HCT116 (cell line): Measurements from ENCODE around the gene LPCAT2. TPM values are rescaled to one million over a fixed set of nuclear protein-coding genes. Genes with fewer than 3 reads are reported as not detected.

Experiments
- ATAC-seq: fragments of 200-7000 bp; cut with Tn5 transposase; 2 replicates; pipeline ENCODE4 v1.9.1; 2020; ENCODE audit warnings: mild to moderate bottlenecking, moderate library complexity
- BruUV-seq: library from RNA; stranded (reverse); fragments of 400-500 nt; replicated peaks from 2 replicates; lab custom pipeline; 2021; lab: Mats Ljungman, UMichigan
- CTCF ChIA-PET: fragments of 300-600 bp; sonication (Branson Sonifier 250); formaldehyde crosslinking; loops from one replicate; lab custom pipeline; 2021; ENCODE audit warnings: antibody characterized with exemption; lab: Charles Lee
- POLR2A ChIA-PET: fragments of 300-600, 350-600 bp; sonication (Branson Sonifier 250); formaldehyde crosslinking; loops from one replicate; lab custom pipeline; 2021; ENCODE audit warnings: antibody characterized with exemption; lab: Charles Lee
- RAD21 ChIA-PET, 2 experiments: fragments of 300-600 bp; sonication (Branson Sonifier 250); formaldehyde crosslinking; loops; one replicate each; lab custom pipeline; 2023; ENCODE audit warnings: low total read pairs in 2 of 2; ENCODE audit not compliant: uncharacterized antibody in 2 of 2, unreplicated experiment in 2 of 2, low non-redundant PET in 1 of 2; lab: Charles Lee
- DNase-seq: peaks from one replicate; pipeline ENCODE4 v3.0.0-alpha.2; 2010; ENCODE audit warnings: low read depth, low spot score
- H2AFZ ChIP-seq: fragments of 200-600 bp; shearing (Covaris generic), sonication (generic); 2 replicates; pipeline ENCODE4 v1.6.1; 2017; ENCODE audit warnings: low read depth, mixed run types, mixed read lengths, antibody characterized with exemption, low read length; ENCODE audit not compliant: poor library complexity, severe bottlenecking
- H3K27ac ChIP-seq: 2 replicates; pipeline ENCODE4 v1.5.1; 2012; ENCODE audit warnings: low read depth, low read length
- H3K27me3 ChIP-seq: fragments of 200-600 bp; sonication (generic); 2 replicates; pipeline ENCODE4 v1.6.1; 2016; ENCODE audit warnings: mixed run types, low read length, mixed read lengths; ENCODE audit not compliant: insufficient read depth
- H3K36me3 ChIP-seq, 2 experiments: fragments of 200-500 bp in 1 of 2; fragments of 200-600 bp in 1 of 2; sonication (Bioruptor generic) in 1 of 2; sonication (generic) in 1 of 2; 2 replicates each; pipeline versions ENCODE4 v1.5.1 to v1.6.1; 2014 to 2016; ENCODE audit warnings: low read length in 2 of 2, inconsistent platforms in 1 of 2, mixed read lengths in 1 of 2, mixed run types in 1 of 2; ENCODE audit not compliant: insufficient read depth in 2 of 2, control insufficient read depth in 1 of 2
- H3K4me1 ChIP-seq, 2 experiments: fragments of 200-600 bp in 1 of 2; sonication (generic) in 1 of 2; 2 replicates each; pipeline versions ENCODE4 v1.5.1 to v1.6.1; 2012 to 2017; ENCODE audit warnings: low read length in 2 of 2, inconsistent platforms in 1 of 2, mild to moderate bottlenecking in 1 of 2, mixed read lengths in 1 of 2, mixed run types in 1 of 2, moderate library complexity in 1 of 2; ENCODE audit not compliant: insufficient read depth in 2 of 2, control insufficient read depth in 1 of 2
- H3K4me2 ChIP-seq: fragments of 200-600 bp; sonication (generic); 2 replicates; pipeline ENCODE4 v1.6.1; 2017; ENCODE audit warnings: mixed run types, low read length, mixed read lengths
- H3K4me3 ChIP-seq, 2 experiments: fragments of 200-600 bp in 1 of 2; sonication (generic) in 1 of 2; replicated peaks in 1 of 2; 2 replicates each; pipeline ENCODE4 v1.5.1; 2011 to 2016; ENCODE audit warnings: low read length in 2 of 2, control low read depth in 1 of 2, low read depth in 1 of 2, mild to moderate bottlenecking in 1 of 2, mixed read lengths in 1 of 2, mixed run types in 1 of 2
- H3K79me2 ChIP-seq: fragments of 200-600 bp; sonication (generic); 2 replicates; pipeline ENCODE4 v1.6.1; 2017; ENCODE audit warnings: mild to moderate bottlenecking, mixed run types, low read length, moderate library complexity, mixed read lengths; ENCODE audit not compliant: insufficient read depth
- H3K9ac ChIP-seq: fragments of 200-600 bp; sonication (generic); 2 replicates; pipeline ENCODE4 v1.6.1; 2016; ENCODE audit warnings: low read length, mixed read lengths
- H3K9me2 ChIP-seq: fragments of 200-600 bp; sonication (generic), shearing (Covaris generic); 2 replicates; pipeline ENCODE4 v1.6.1; 2017; ENCODE audit warnings: mixed run types, mild to moderate bottlenecking, moderate library complexity; ENCODE audit not compliant: insufficient read depth
- H3K9me3 ChIP-seq, 2 experiments: fragments of 200-500 bp in 1 of 2; fragments of 200-600 bp in 1 of 2; sonication (Bioruptor generic) in 1 of 2; sonication (generic) in 1 of 2; 2 replicates each; pipeline ENCODE4 v1.6.1; 2014 to 2017; ENCODE audit warnings: low read length in 2 of 2, mixed read lengths in 2 of 2, inconsistent platforms in 1 of 2, low read depth in 1 of 2, mild to moderate bottlenecking in 1 of 2, mixed run types in 1 of 2, moderate library complexity in 1 of 2; ENCODE audit not compliant: control insufficient read depth in 1 of 2, insufficient read depth in 1 of 2
- H4K20me1 ChIP-seq: fragments of 200-600 bp; sonication (generic), shearing (Covaris generic); 2 replicates; pipeline ENCODE4 v1.6.1; 2017; ENCODE audit warnings: mixed run types, mild to moderate bottlenecking, moderate library complexity; ENCODE audit not compliant: insufficient read depth
- ATF3 ChIP-seq: IDR thresholded peaks from 2 replicates; pipeline ENCODE4 v1.6.1; 2012
- EGR1 ChIP-seq: IDR thresholded peaks from 2 replicates; pipeline ENCODE4 v1.6.1; 2012; ENCODE audit warnings: low read depth
- EZH2phosphoT487 ChIP-seq: fragments of 200-600 bp; IDR thresholded peaks from 2 replicates; pipeline ENCODE4 v1.6.1; 2018; ENCODE audit warnings: antibody characterized with exemption, borderline replicate concordance
- FOSL1 ChIP-seq: IDR thresholded peaks from 2 replicates; pipeline ENCODE4 v1.6.1; 2012; ENCODE audit warnings: low read depth
- JUND ChIP-seq: IDR thresholded peaks from 2 replicates; pipeline ENCODE4 v1.6.1; 2012
- MAX ChIP-seq: IDR thresholded peaks from 2 replicates; pipeline ENCODE4 v1.6.1; 2012
- POLR2A ChIP-seq: IDR thresholded peaks from 2 replicates; pipeline ENCODE4 v1.7.0; 2011; ENCODE audit warnings: borderline replicate concordance; ENCODE audit not compliant: insufficient read depth, insufficient read length; ENCODE audit errors: extremely low read depth
- POLR2AphosphoS5 ChIP-seq: IDR thresholded peaks from 2 replicates; pipeline ENCODE4 v1.6.1; 2011; ENCODE audit warnings: mild to moderate bottlenecking, low read depth, low read length, moderate library complexity
- RAD21 ChIP-seq: IDR thresholded peaks from 2 replicates; pipeline ENCODE4 v1.6.1; 2012; ENCODE audit warnings: low read depth, mild to moderate bottlenecking
- REST ChIP-seq: IDR thresholded peaks from 2 replicates; pipeline ENCODE4 v1.6.1; 2012; ENCODE audit warnings: low read depth
- SIN3A ChIP-seq: IDR thresholded peaks from 2 replicates; pipeline ENCODE4 v1.6.1; 2012; ENCODE audit warnings: low read depth
- SP1 ChIP-seq: IDR thresholded peaks from 2 replicates; pipeline ENCODE4 v1.6.1; 2012; ENCODE audit warnings: low read depth
- TCF7L2 ChIP-seq: IDR thresholded peaks from 2 replicates; pipeline ENCODE4 v1.7.0; 2011; ENCODE audit warnings: borderline replicate concordance, inconsistent platforms; ENCODE audit not compliant: insufficient read depth, insufficient read length; ENCODE audit errors: extremely low read depth
- ZFX ChIP-seq: fragments of 450-650 bp; IDR thresholded peaks from 2 replicates; pipeline ENCODE4 v1.6.1; 2017
- intact Hi-C: fragments of 100-400 bp; cut with micrococcal nuclease; formaldehyde crosslinking; loops from 2 replicates; pipeline ENCODE4 v1.10.0; 2022
- total RNA-seq: library from RNA; stranded (reverse); gene quantifications from one replicate; pipeline ENCODE4 v1.2.1, GENCODE V29; 2021; ENCODE audit not compliant: unreplicated experiment

The LPCAT2 gene
- total RNA-seq, 1 experiment from 2014 or later = 13.1 TPM

- no peaks in the 10 kb centered on the region for H4K20me1 ChIP-seq
- no peak for TF ChIP-seq TCF7L2
- H3K9me3 ChIP-seq = no peaks in the 10 kb centered on the region
- H3K9me2 ChIP-seq = no peaks in the 10 kb centered on the region
- no peaks in the 10 kb centered on the region for H3K36me3 ChIP-seq
- H2AFZ ChIP-seq = no peak overlapping the region
- intact Hi-C loops = no loop called here
- H3K27me3 ChIP-seq = no peaks in the 10 kb centered on the region
- no peak overlapping the region for H3K4me2 ChIP-seq
- no peak overlapping the region for H3K27ac ChIP-seq
- ChIA-PET POLR2A (no interaction called here), RAD21 (no interaction called here), CTCF (no interaction called here)
- DNase-seq = no peak
- no peak overlapping the region for H3K9ac ChIP-seq
- no peaks in the 10 kb centered on the region for H3K4me1 ChIP-seq
- H3K4me3 ChIP-seq = no peak overlapping the region
- H3K79me2 ChIP-seq = no peaks in the 10 kb centered on the region
- ATAC-seq = no peak
- BruUV-seq = no TSS peak
Measured at GRCh38 chr16:55562936-55563335, 54.1 kb downstream of the LPCAT2 start.

- ChIA-PET RAD21 (no interaction called here), CTCF (no interaction called here), POLR2A (no interaction called here)
- no peak overlapping the region for H3K9ac ChIP-seq
- H3K9me3 ChIP-seq = no peaks in the 10 kb centered on the region
- no TSS peak for BruUV-seq
- H3K9me2 ChIP-seq = no peaks in the 10 kb centered on the region
- intact Hi-C loops = no loop called here
- H3K4me2 ChIP-seq = no peak overlapping the region
- H3K79me2 ChIP-seq = no peaks in the 10 kb centered on the region
- ATAC-seq (no peak), DNase-seq (no peak)
- no peak overlapping the region for H2AFZ ChIP-seq
- H4K20me1 ChIP-seq = no peaks in the 10 kb centered on the region
- no peaks in the 10 kb centered on the region for H3K27me3 ChIP-seq
- no peaks in the 10 kb centered on the region for H3K36me3 ChIP-seq
- no peak overlapping the region for H3K4me3 ChIP-seq
- no peak for TF ChIP-seq EZH2phosphoT487
- no peak for TF ChIP-seq POLR2A
- no peak for TF ChIP-seq FOSL1
- no peak for TF ChIP-seq POLR2AphosphoS5
- no peak for TF ChIP-seq MAX
- TF ChIP-seq EGR1 = no peak
- no peak for TF ChIP-seq TCF7L2
- no peak for TF ChIP-seq RAD21
- no peak for TF ChIP-seq ZFX
- TF ChIP-seq REST = no peak
- no peak for TF ChIP-seq ATF3
- TF ChIP-seq JUND = no peak
- TF ChIP-seq SP1 = no peak
- no peak for TF ChIP-seq SIN3A
- TF ChIP-seq, all 23 proteins: peak for 0
- H3K27ac ChIP-seq = no peak overlapping the region
- H3K4me1 ChIP-seq = no peaks in the 10 kb centered on the region
Measured at GRCh38 chr16:55563797-55564196, 54.9 kb downstream of the LPCAT2 start.
